HepG2 (cell line): ENCODE data around the gene CEMP1. TPM values are rescaled to one million over a fixed set of nuclear protein-coding genes. Genes with fewer than 3 reads are reported as not detected.

ENCODE experiments used
- AHDC1 ChIP-seq: sonication (generic); formaldehyde crosslinking; IDR thresholded peaks from 2 replicates; pipeline ENCODE4 v1.5.1; 2020; ENCODE audit warnings: mild to moderate bottlenecking, missing genetic modification reagents, borderline replicate concordance
- ARID4A ChIP-seq: sonication (generic); formaldehyde crosslinking; IDR thresholded peaks from 2 replicates; pipeline ENCODE4 v1.5.0; 2020; ENCODE audit warnings: mild to moderate bottlenecking, missing genetic modification reagents, borderline replicate concordance
- ARNTL ChIP-seq: sonication (generic); formaldehyde crosslinking; IDR thresholded peaks from 2 replicates; pipeline ENCODE4 v1.4.0; 2020; ENCODE audit warnings: mild to moderate bottlenecking, missing genetic modification reagents
- FOXO4 ChIP-seq: sonication (generic); formaldehyde crosslinking; conservative IDR thresholded peaks from 2 replicates; pipeline ENCODE4 v1.8.1; 2023; ENCODE audit warnings: missing genetic modification reagents
- HMGA1 ChIP-seq: sonication (generic); formaldehyde crosslinking; conservative IDR thresholded peaks from 2 replicates; pipeline ENCODE4 v1.4.0; 2020; ENCODE audit warnings: missing genetic modification reagents
- HNF1B ChIP-seq: sonication (generic); formaldehyde crosslinking; IDR thresholded peaks from 2 replicates; pipeline ENCODE4 v1.5.1; 2020; ENCODE audit warnings: mild to moderate bottlenecking, moderate library complexity, missing genetic modification reagents
- MTF1 ChIP-seq: sonication (generic); formaldehyde crosslinking; IDR thresholded peaks from 2 replicates; pipeline ENCODE4 v1.5.0; 2020; ENCODE audit warnings: missing genetic modification reagents
- NCOR1 ChIP-seq: fragments of 200-600 bp; sonication (generic); IDR thresholded peaks from 2 replicates; pipeline ENCODE4 v1.7.0; 2017; ENCODE audit warnings: antibody characterized with exemption, low read length, borderline replicate concordance
- POLR2AphosphoS2 ChIP-seq: IDR thresholded peaks from 2 replicates; pipeline ENCODE4 v1.6.1; 2011; ENCODE audit warnings: low read depth, low read length, improper control_type of control experiment
- PPARG ChIP-seq: conservative IDR thresholded peaks from 2 replicates; pipeline ENCODE4 v1.6.1; 2016; ENCODE audit warnings: missing biosample characterization, missing genetic modification reagents
- SMC3 ChIP-seq: IDR thresholded peaks from 2 replicates; pipeline ENCODE4 v1.6.1; 2011; ENCODE audit warnings: low read length, improper control_type of control experiment
- SNAI1 ChIP-seq: sonication (generic); formaldehyde crosslinking; IDR thresholded peaks from 2 replicates; pipeline ENCODE4 v1.5.0; 2020; ENCODE audit warnings: mild to moderate bottlenecking, missing genetic modification reagents, borderline replicate concordance
- ZBTB25 ChIP-seq: IDR thresholded peaks from 2 replicates; pipeline ENCODE4 v1.6.1; 2018; ENCODE audit warnings: missing genetic modification reagents
- ZNF430 ChIP-seq: sonication (generic); formaldehyde crosslinking; IDR thresholded peaks from 2 replicates; pipeline ENCODE4 v1.9.0; 2021; ENCODE audit warnings: mild to moderate bottlenecking, missing genetic modification reagents
- polyA plus RNA-seq, 8 experiments: library from polyadenylated mRNA; depleted of rRNA in 3 of 8; stranded (reverse) in 7 of 8; unstranded in 1 of 8; fragments of >200 nt; fragmentation: Illumina TruSeq in 4 of 8; extraction: Trizol in 4 of 8; gene quantifications; 2 replicates each; pipeline versions ENCODE4 v1.2.1 to v1.2.3, GENCODE V29; 2011 to 2016; ENCODE audit warnings: low read depth in 4 of 8, missing spikeins in 1 of 8, mixed read lengths in 1 of 8; ENCODE audit not compliant: insufficient read depth in 1 of 8
- total RNA-seq, 5 experiments: library from RNA; depleted of rRNA; stranded (reverse); fragments of >200 nt; fragmentation: Illumina TruSeq; extraction: Trizol; gene quantifications; 2 replicates each; pipeline ENCODE4 v1.2.3, GENCODE V29; 2016; ENCODE audit warnings: low read depth in 1 of 5

CEMP1 gene
- total and polyA plus RNA-seq, 2 of the 13 experiments (the other 11 are each of a cell fraction or from before 2014, with no cell fraction given) = not detected

- no peak for TF ChIP-seq POLR2AphosphoS2
- TF ChIP-seq SMC3 = no peak
- TF ChIP-seq MTF1 (CRISPR knock-in tag) = no peak
- TF ChIP-seq SNAI1 (CRISPR knock-in tag) = no peak
- no peak for TF ChIP-seq ZNF430 (CRISPR knock-in tag)
- TF ChIP-seq ZBTB25 (CRISPR knock-in tag) = no peak
- no peak for TF ChIP-seq HMGA1
- TF ChIP-seq HNF1B (CRISPR knock-in tag) = no peak
- no peak for TF ChIP-seq ARNTL (CRISPR knock-in tag)
- peak; percentile 60 for TF ChIP-seq ARID4A
- no peak for TF ChIP-seq FOXO4 (CRISPR knock-in tag)
- TF ChIP-seq NCOR1 = no peak; the same call in 1 of the 2 replicates
- no peak for TF ChIP-seq AHDC1 (CRISPR knock-in tag)
- no peak for TF ChIP-seq PPARG (CRISPR knock-in tag)
Measured at GRCh38 chr16:2516391-2517240, 14.6 kb downstream of the CEMP1 start (continued).
